Endothelial cell of umbilical vein (primary cell): ENCODE data around the gene EAF1. TPM values are rescaled to one million over a fixed set of nuclear protein-coding genes. Genes with fewer than 3 reads are reported as not detected.

ENCODE experiments used
- BruUV-seq: library from RNA; stranded (reverse); fragments of 400-500 nt; replicated peaks from 2 replicates; lab custom pipeline; 2021; lab: Mats Ljungman, UMichigan
- CTCF ChIA-PET: fragments of 300-600, 350-600 bp; sonication (Branson Sonifier 250); formaldehyde crosslinking; loops from one replicate; lab custom pipeline; 2021; ENCODE audit warnings: antibody characterized with exemption, inconsistent platforms; lab: Charles Lee
- POLR2A ChIA-PET: fragments of 300-600, 350-600 bp; sonication (Branson Sonifier 250); formaldehyde crosslinking; loops from one replicate; lab custom pipeline; 2021; ENCODE audit warnings: antibody characterized with exemption, inconsistent platforms; lab: Charles Lee
- DNase-seq: peaks from one replicate; pipeline ENCODE4 v3.0.0-alpha.2; 2011; ENCODE audit warnings: low read depth, low spot score
- FAIRE-seq: peaks from 2 replicates; lab custom pipeline; 2011; peaks lifted over from hg19 to GRCh38; lab: Jason Lieb, UNC
- H2AFZ ChIP-seq: 2 replicates; pipeline ENCODE4 v1.6.0; 2012; ENCODE audit warnings: low read depth, low read length, control low read depth, inconsistent platforms
- H3K27ac ChIP-seq: 2 replicates; pipeline ENCODE4 v1.5.1; 2011; ENCODE audit warnings: low read depth, mild to moderate bottlenecking, control low read depth, low read length, moderate library complexity; ENCODE audit not compliant: insufficient read depth
- H3K27me3 ChIP-seq, 2 experiments: 2 replicates each; pipeline versions ENCODE4 v1.6.0 to v1.6.1; 2011; ENCODE audit warnings: low read length in 2 of 2, mixed read lengths in 1 of 2; ENCODE audit not compliant: control insufficient read depth in 2 of 2, insufficient read depth in 2 of 2
- H3K36me3 ChIP-seq, 2 experiments: 2 replicates in 1 of 2; 3 replicates in 1 of 2; pipeline ENCODE4 v1.5.1; 2011; ENCODE audit warnings: low read length in 2 of 2, mild to moderate bottlenecking in 1 of 2, moderate library complexity in 1 of 2; ENCODE audit not compliant: control insufficient read depth in 2 of 2, insufficient read depth in 2 of 2; ENCODE audit errors: extremely low read depth in 1 of 2
- H3K4me1 ChIP-seq: 3 replicates; pipeline ENCODE4 v1.5.1; 2011; ENCODE audit warnings: mild to moderate bottlenecking, low read length; ENCODE audit not compliant: control insufficient read depth, insufficient read depth; ENCODE audit errors: extremely low read depth
- H3K4me2 ChIP-seq: 2 replicates; pipeline ENCODE4 v1.6.1; 2011; ENCODE audit warnings: low read length, control low read depth, mixed read lengths; ENCODE audit not compliant: insufficient read depth
- H3K4me3 ChIP-seq, 3 experiments: fragments of 200-600 bp in 1 of 3; sonication (generic), shearing (Covaris generic) in 1 of 3; replicated peaks in 1 of 3; 2 replicates each; pipeline ENCODE4 v1.5.1; 2011 to 2016; ENCODE audit warnings: control low read depth in 3 of 3, low read length in 3 of 3, mild to moderate bottlenecking in 2 of 3, inconsistent platforms in 1 of 3, low read depth in 1 of 3, moderate library complexity in 1 of 3; ENCODE audit not compliant: insufficient read depth in 1 of 3
- H3K79me2 ChIP-seq: 2 replicates; pipeline ENCODE4 v1.6.0; 2012; ENCODE audit warnings: low read length, inconsistent platforms; ENCODE audit not compliant: control insufficient read depth, insufficient read depth
- H3K9ac ChIP-seq: replicated peaks from 2 replicates; pipeline ENCODE3; 2011; ENCODE audit warnings: low read length, control low read depth; ENCODE audit not compliant: insufficient read depth; ENCODE audit errors: extremely low read depth
- H3K9me1 ChIP-seq: replicated peaks from 3 replicates; pipeline ENCODE4 v1.6.0; 2011; ENCODE audit warnings: mild to moderate bottlenecking, low read length; ENCODE audit not compliant: control insufficient read depth, insufficient read depth; ENCODE audit errors: extremely low read depth
- H3K9me3 ChIP-seq: replicated peaks from 2 replicates; pipeline ENCODE4 v1.5.1; 2012; ENCODE audit warnings: low read length, inconsistent platforms; ENCODE audit not compliant: control insufficient read depth, insufficient read depth
- H4K20me1 ChIP-seq: replicated peaks from 2 replicates; pipeline ENCODE3; 2011; ENCODE audit warnings: mild to moderate bottlenecking, low read length; ENCODE audit not compliant: control insufficient read depth, insufficient read depth; ENCODE audit errors: extremely low read depth
- CTCF ChIP-seq, 2 donors: IDR thresholded peaks; 1 replicate in 1 of 2; 2 replicates in 1 of 2; pipeline ENCODE4 v1.5.1; 2011; ENCODE audit warnings: low read length in 2 of 2, mild to moderate bottlenecking in 2 of 2, moderate library complexity in 2 of 2, control low read depth in 1 of 2, inconsistent platforms in 1 of 2, low read depth in 1 of 2; ENCODE audit not compliant: insufficient read depth in 1 of 2; ENCODE audit errors: extremely low read depth in 1 of 2
- EZH2 ChIP-seq: IDR thresholded peaks from 2 replicates; pipeline ENCODE4 v1.6.1; 2012; ENCODE audit warnings: borderline replicate concordance, low read depth, mild to moderate bottlenecking, moderate library complexity, low read length, inconsistent platforms; ENCODE audit not compliant: severe bottlenecking
- FOS ChIP-seq: IDR thresholded peaks from 2 replicates; pipeline ENCODE4 v1.6.1; 2011; ENCODE audit warnings: mild to moderate bottlenecking, low read length, moderate library complexity, borderline replicate concordance; ENCODE audit not compliant: insufficient read depth
- GATA2 ChIP-seq: IDR thresholded peaks from 2 replicates; pipeline ENCODE4 v1.7.0; 2011; ENCODE audit warnings: low read depth, mild to moderate bottlenecking, moderate library complexity, mixed read lengths, low read length; ENCODE audit not compliant: insufficient read length, insufficient read depth
- JUN ChIP-seq: IDR thresholded peaks from 2 replicates; pipeline ENCODE4 v1.6.1; 2011; ENCODE audit warnings: borderline replicate concordance, low read depth; ENCODE audit not compliant: insufficient read length, insufficient read depth
- MAX ChIP-seq: IDR thresholded peaks from 2 replicates; pipeline ENCODE4 v1.6.1; 2011; ENCODE audit not compliant: insufficient read depth, insufficient read length
- MYC ChIP-seq: IDR thresholded peaks from one replicate; pipeline ENCODE4 v1.6.1; 2011; ENCODE audit warnings: mild to moderate bottlenecking, low read depth, low read length
- POLR2A ChIP-seq: IDR thresholded peaks from 2 replicates; pipeline ENCODE4 v1.6.1; 2012; ENCODE audit warnings: low read depth, mild to moderate bottlenecking, control low read depth, low read length
- POLR2AphosphoS5 ChIP-seq: IDR thresholded peaks from 2 replicates; pipeline ENCODE4 v1.6.1; 2012; ENCODE audit warnings: low read depth, mild to moderate bottlenecking, control low read depth, low read length, moderate library complexity; ENCODE audit not compliant: insufficient read depth
- dilution Hi-C: fragments of 300-500 bp; cut with MboI; formaldehyde crosslinking; loops from one replicate; pipeline ENCODE4 v1.15.0; 2019; ENCODE audit warnings: low sequenced_read_pairs; ENCODE audit not compliant: extremely low pct_ligation_motif_present
- intact Hi-C: fragments of 100-400 bp; cut with micrococcal nuclease; formaldehyde crosslinking; loops from one replicate; pipeline ENCODE4 v1.10.0; 2022
- polyA plus RNA-seq, 4 experiments: library from polyadenylated mRNA; depleted of rRNA in 3 of 4; stranded (reverse) in 3 of 4; unstranded in 1 of 4; fragments of >200 nt; gene quantifications; 2 replicates each; pipeline versions ENCODE4 v1.2.1 to v1.2.3, GENCODE V29; 2011 to 2012; ENCODE audit warnings: missing spikeins in 1 of 4
- total RNA-seq: library from RNA; stranded (reverse); gene quantifications from 2 replicates; pipeline ENCODE4 v1.2.3, GENCODE V29; 2021

The EAF1 gene
- total and polyA plus RNA-seq, 2 donors (not counting 3 experiments of a cell fraction or from before 2014, with no cell fraction given): 8.7 to 18.2 TPM

GRCh38 chr3:15377961-15378791, 49.2 kb upstream of the EAF1 start:
- no peak overlapping the region for H3K9ac ChIP-seq
- DNase-seq (peak; percentile 96), FAIRE-seq (peak; percentile 92)
- no TSS peak for BruUV-seq
- dilution Hi-C loops (no loop called here), intact Hi-C loops (loop anchor here (1.0 kb wide), 6 partner anchors 46 to 176 kb away; partner anchors contain the start of gene SH3BP5)
- POLR2A ChIA-PET: no interaction called here
- CTCF ChIA-PET: interaction anchor here (1.1 to 3.6 kb wide), 5 partner anchors 27 to 110 kb away, joined by 3 to 67 read pairs (median 10); partner anchors contain the start of gene SH3BP5
- H3K4me3 ChIP-seq: no peak overlapping the region
- peak overlapping the region; percentile 90 for H2AFZ ChIP-seq
- H3K27me3 ChIP-seq: no peaks in the 10 kb centered on the region
- no peak overlapping the region for H3K4me2 ChIP-seq
- peaks cover 2% of the 10 kb centered on the region for H3K4me1 ChIP-seq
- H3K9me1 ChIP-seq: no peaks in the 10 kb centered on the region
- TF ChIP-seq MYC (no peak), POLR2AphosphoS5 (peak; percentile 47), POLR2A (no peak), JUN (peak; percentile 67), GATA2 (no peak), EZH2 (no peak), CTCF (IDR thresholded peaks at IDR 0.05; ENCODE audit: extremely low read depth in 1 of 2, insufficient read depth in 1 of 2, low read depth in 1 of 2, low read length in 2 of 2) (peak; percentile 81 to 91), FOS (no peak), MAX (peak; percentile 19)
- H3K79me2 ChIP-seq: no peaks in the 10 kb centered on the region
- peak overlapping the region; percentile 71 for H3K27ac ChIP-seq
- H3K36me3 ChIP-seq: no peaks in the 10 kb centered on the region
- H3K9me3 ChIP-seq: no peaks in the 10 kb centered on the region
- no peaks in the 10 kb centered on the region for H4K20me1 ChIP-seq
